ENCODE data around the gene PLA2G2F. TPM values are rescaled to one million over a fixed set of nuclear protein-coding genes. Genes with fewer than 3 reads are reported as not detected.

The PLA2G2F gene, protein sequence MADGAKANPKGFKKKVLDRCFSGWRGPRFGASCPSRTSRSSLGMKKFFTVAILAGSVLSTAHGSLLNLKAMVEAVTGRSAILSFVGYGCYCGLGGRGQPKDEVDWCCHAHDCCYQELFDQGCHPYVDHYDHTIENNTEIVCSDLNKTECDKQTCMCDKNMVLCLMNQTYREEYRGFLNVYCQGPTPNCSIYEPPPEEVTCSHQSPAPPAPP
- 6.9 and 9.2 TPM in 2 replicates for total RNA-seq

DNA sequence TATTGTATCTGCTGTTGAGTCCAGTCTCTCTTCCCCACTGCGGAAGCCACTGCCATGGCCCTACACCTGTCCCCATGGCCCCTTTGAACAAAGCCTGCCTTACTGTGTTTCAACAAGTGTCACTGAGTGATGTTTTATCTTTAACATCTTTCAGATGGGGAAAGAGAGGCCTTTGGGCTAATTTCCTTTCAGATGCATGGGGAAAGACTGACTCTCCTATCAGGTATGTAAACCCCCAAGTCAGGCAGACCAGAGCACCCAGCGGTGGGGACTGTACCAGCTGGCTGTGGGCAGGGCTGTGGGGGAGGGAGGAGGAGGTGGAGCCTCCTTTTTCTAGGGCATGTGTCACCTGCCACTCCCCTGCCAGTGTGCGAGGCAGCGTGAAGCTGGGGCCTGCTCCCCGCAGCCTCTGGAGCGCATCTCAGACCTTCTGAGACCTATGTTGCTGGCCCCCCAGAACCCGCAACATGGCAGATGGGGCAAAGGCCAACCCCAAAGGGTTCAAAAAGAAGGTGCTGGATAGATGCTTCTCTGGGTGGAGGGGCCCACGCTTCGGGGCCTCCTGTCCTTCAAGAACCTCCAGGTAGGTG, at the start of gene PLA2G2F:
TSS of gene PLA2G2F (plus strand) at position 363 of the 590 bp plus-strand sequence. CDS start at position 468, 105 bp downstream.
- no peak for DNase-seq (ENCODE audit: low read depth)
- TF ChIP-seq CTCF (IDR thresholded peaks at IDR 0.05; ENCODE audit: insufficient read depth, low read length, poor library complexity, severe bottlenecking): no peak
- Histone ChIP-seq H3K4me3 (ENCODE audit: low read depth, low read length) (no peak within 1 kb of the TSS), H3K36me3 (ENCODE audit: control insufficient read depth, insufficient read depth, low read length) (no peaks in the 10 kb centered on the region), H3K27me3 (ENCODE audit: control insufficient read depth, insufficient read depth, low read length) (no peaks in the 10 kb centered on the region)

DNA sequence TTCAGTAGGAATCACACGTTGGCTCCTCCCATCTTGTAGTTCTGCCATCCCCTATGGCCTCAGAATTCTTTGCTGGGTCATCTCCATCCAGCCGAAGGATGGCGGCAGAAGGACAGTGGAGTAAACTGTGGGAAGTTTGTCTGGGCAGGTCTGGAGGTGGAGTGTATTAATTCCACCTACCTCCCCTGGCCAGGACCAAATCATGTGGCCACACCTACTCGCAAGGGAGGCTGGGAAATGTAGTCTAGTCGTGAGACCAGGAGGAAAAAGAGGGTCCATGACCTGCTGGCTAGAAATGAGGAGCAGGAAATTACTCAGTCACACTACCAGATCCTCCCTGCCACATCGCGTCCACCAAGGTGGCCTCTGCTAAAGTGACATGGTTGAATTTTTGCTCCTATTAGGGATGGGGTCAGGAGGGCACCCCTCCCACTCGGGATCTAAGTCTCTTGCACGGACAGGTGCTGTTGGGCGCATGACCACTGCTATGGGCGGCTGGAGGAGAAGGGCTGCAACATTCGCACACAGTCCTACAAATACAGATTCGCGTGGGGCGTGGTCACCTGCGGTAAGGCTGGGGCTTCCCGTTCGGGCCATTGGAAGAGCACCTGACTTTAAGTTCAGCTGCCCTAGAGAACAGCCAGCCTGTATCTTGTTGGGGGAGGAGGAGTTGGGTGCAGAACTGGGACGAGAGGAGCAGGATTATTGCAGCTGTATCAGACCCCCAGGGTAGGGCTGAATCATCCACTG, 49.6 kb upstream of the PLA2G2F start:
- Histone ChIP-seq H3K4me3 (ENCODE audit: low read depth, low read length) (no peak overlapping the region), H3K36me3 (ENCODE audit: control insufficient read depth, insufficient read depth, low read length) (no peaks in the 10 kb centered on the region), H3K27me3 (ENCODE audit: control insufficient read depth, insufficient read depth, low read length) (no peaks in the 10 kb centered on the region)
- no peak for DNase-seq (ENCODE audit: low read depth)
- no peak for TF ChIP-seq CTCF (IDR thresholded peaks at IDR 0.05; ENCODE audit: insufficient read depth, low read length, poor library complexity, severe bottlenecking)

DNA sequence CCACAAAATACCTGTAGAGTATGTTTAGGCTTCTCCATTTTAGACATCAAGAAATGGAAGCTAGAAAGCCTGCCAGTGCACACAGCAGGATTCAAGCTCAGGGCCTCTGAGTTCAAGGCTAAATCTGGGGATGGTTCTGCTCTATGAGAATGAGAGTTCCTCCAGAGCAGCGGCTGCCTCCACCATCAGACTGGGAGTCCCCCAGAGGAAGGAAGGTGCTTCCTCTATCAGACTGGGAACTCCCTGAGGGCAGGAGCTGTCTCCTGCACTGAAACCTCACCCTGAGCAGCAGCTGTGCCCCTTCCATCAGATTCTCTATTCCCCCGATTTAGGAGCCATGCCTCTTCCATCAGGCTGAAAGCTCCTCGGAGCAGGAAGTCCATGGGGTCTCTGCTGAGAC, 49.0 kb upstream of the PLA2G2F start:
- no peaks in the 10 kb centered on the region for H3K36me3 ChIP-seq (ENCODE audit: control insufficient read depth, insufficient read depth, low read length)
- H3K27me3 ChIP-seq (ENCODE audit: control insufficient read depth, insufficient read depth, low read length): no peaks in the 10 kb centered on the region
- DNase-seq (ENCODE audit: low read depth): no peak
- no peak overlapping the region for H3K4me3 ChIP-seq (ENCODE audit: low read depth, low read length)
- TF ChIP-seq CTCF (IDR thresholded peaks at IDR 0.05; ENCODE audit: insufficient read depth, low read length, poor library complexity, severe bottlenecking): no peak

DNA sequence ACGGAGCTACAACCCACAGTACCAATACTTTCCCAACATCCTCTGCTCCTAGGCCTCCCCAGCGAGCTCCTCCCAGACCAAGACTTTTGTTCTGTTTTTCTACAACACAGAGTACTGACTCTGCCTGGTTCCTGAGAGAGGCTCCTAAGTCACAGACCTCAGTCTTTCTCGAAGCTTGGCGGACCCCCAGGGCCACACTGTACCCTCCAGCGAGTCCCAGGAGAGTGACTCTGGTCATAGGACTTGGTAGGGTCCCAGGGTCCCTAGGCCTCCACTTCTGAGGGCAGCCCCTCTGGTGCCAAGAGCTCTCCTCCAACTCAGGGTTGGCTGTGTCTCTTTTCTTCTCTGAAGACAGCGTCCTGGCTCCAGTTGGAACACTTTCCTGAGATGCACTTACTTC, 48.5 kb upstream of the PLA2G2F start:
- no peak for DNase-seq (ENCODE audit: low read depth)
- Histone ChIP-seq H3K36me3 (ENCODE audit: control insufficient read depth, insufficient read depth, low read length) (no peaks in the 10 kb centered on the region), H3K4me3 (ENCODE audit: low read depth, low read length) (no peak overlapping the region), H3K27me3 (ENCODE audit: control insufficient read depth, insufficient read depth, low read length) (no peaks in the 10 kb centered on the region)
- TF ChIP-seq CTCF (IDR thresholded peaks at IDR 0.05; ENCODE audit: insufficient read depth, low read length, poor library complexity, severe bottlenecking): no peak

- Histone ChIP-seq H3K4me3 (ENCODE audit: low read depth, low read length) (no peak overlapping the region), H3K27me3 (ENCODE audit: control insufficient read depth, insufficient read depth, low read length) (peaks cover 4% of the 10 kb centered on the region), H3K36me3 (ENCODE audit: control insufficient read depth, insufficient read depth, low read length) (no peaks in the 10 kb centered on the region)
- TF ChIP-seq CTCF (IDR thresholded peaks at IDR 0.05; ENCODE audit: insufficient read depth, low read length, poor library complexity, severe bottlenecking): no peak
- DNase-seq (ENCODE audit: low read depth): no peak
Measured at GRCh38 chr1:20093303-20093702, 45.8 kb upstream of the PLA2G2F start.

All from kidney epithelial cell (primary cell).